H9 (cell line): ENCODE data around the gene FNDC1. TPM values are rescaled to one million over a fixed set of nuclear protein-coding genes. Genes with fewer than 3 reads are reported as not detected.

Source experiments
- DNase-seq: peaks from one replicate; pipeline ENCODE4 v3.0.0-alpha.2; 2017
- H2AFZ ChIP-seq: one replicate; pipeline ENCODE4 v1.6.1; 2013; ENCODE audit warnings: mild to moderate bottlenecking, low read length, control low read depth, moderate library complexity
- H2AK5ac ChIP-seq: 2 replicates; pipeline ENCODE4 v1.6.1; 2013; ENCODE audit warnings: low read length, control low read depth, mixed read lengths; ENCODE audit not compliant: insufficient read length
- H2BK120ac ChIP-seq: one replicate; pipeline ENCODE4 v1.6.1; 2013; ENCODE audit warnings: low read depth, mild to moderate bottlenecking, low read length, control low read depth, inconsistent platforms; ENCODE audit not compliant: poor library complexity, severe bottlenecking
- H2BK12ac ChIP-seq: 2 replicates; pipeline ENCODE4 v1.6.1; 2013; ENCODE audit warnings: low read length, control low read depth, mixed read lengths, low read depth; ENCODE audit not compliant: insufficient read length
- H2BK15ac ChIP-seq: 2 replicates; pipeline ENCODE4 v1.6.1; 2013; ENCODE audit warnings: low read depth, low read length, control low read depth
- H2BK20ac ChIP-seq: one replicate; pipeline ENCODE4 v1.6.1; 2013; ENCODE audit warnings: low read depth, mild to moderate bottlenecking, low read length, control low read depth, inconsistent platforms; ENCODE audit not compliant: poor library complexity, severe bottlenecking
- H2BK5ac ChIP-seq: 2 replicates; pipeline ENCODE4 v1.6.1; 2013; ENCODE audit warnings: low read length, control low read depth, mixed read lengths; ENCODE audit not compliant: insufficient read length
- H3K14ac ChIP-seq: 2 replicates; pipeline ENCODE4 v1.6.1; 2013; ENCODE audit warnings: low read length, control low read depth; ENCODE audit not compliant: insufficient read depth
- H3K18ac ChIP-seq: 2 replicates; pipeline ENCODE4 v1.6.1; 2013; ENCODE audit warnings: low read depth, mild to moderate bottlenecking, mixed read lengths, low read length, control low read depth; ENCODE audit not compliant: insufficient read length
- H3K23ac ChIP-seq: 2 replicates; pipeline ENCODE4 v1.6.1; 2013; ENCODE audit warnings: low read length, control low read depth, mixed read lengths, low read depth; ENCODE audit not compliant: insufficient read length
- H3K23me2 ChIP-seq: 2 replicates; pipeline ENCODE4 v1.6.1; 2013; ENCODE audit warnings: low read depth, mild to moderate bottlenecking, mixed read lengths, low read length, control low read depth; ENCODE audit not compliant: insufficient read length, poor library complexity, severe bottlenecking
- H3K27ac ChIP-seq: 2 replicates; pipeline ENCODE4 v1.5.1; 2013; ENCODE audit warnings: low read length, control low read depth, mixed read lengths, low read depth; ENCODE audit not compliant: insufficient read length
- H3K27me3 ChIP-seq: 2 replicates; pipeline ENCODE4 v1.6.1; 2013; ENCODE audit warnings: low read length, control low read depth, inconsistent platforms; ENCODE audit not compliant: insufficient read depth
- H3K4ac ChIP-seq: 2 replicates; pipeline ENCODE4 v1.6.1; 2013; ENCODE audit warnings: low read depth, mild to moderate bottlenecking, control low read depth, inconsistent platforms, low read length, moderate library complexity
- H3K4me1 ChIP-seq: 2 replicates; pipeline ENCODE4 v1.6.1; 2013; ENCODE audit warnings: low read length, control low read depth, inconsistent platforms; ENCODE audit not compliant: insufficient read depth
- H3K4me2 ChIP-seq: 2 replicates; pipeline ENCODE4 v1.6.1; 2013; ENCODE audit warnings: low read length, control low read depth, mixed read lengths; ENCODE audit not compliant: insufficient read length, insufficient read depth
- H3K56ac ChIP-seq: 2 replicates; pipeline ENCODE4 v1.6.1; 2013; ENCODE audit warnings: low read depth, mild to moderate bottlenecking, mixed read lengths, low read length, control low read depth; ENCODE audit not compliant: insufficient read length
- H3K79me1 ChIP-seq: 2 replicates; pipeline ENCODE4 v1.6.1; 2013; ENCODE audit warnings: low read depth, mild to moderate bottlenecking, moderate library complexity, low read length, control low read depth, inconsistent platforms; ENCODE audit not compliant: insufficient read depth, poor library complexity, severe bottlenecking
- H3K79me2 ChIP-seq: 2 replicates; pipeline ENCODE4 v1.6.1; 2013; ENCODE audit warnings: low read length, control low read depth, inconsistent platforms; ENCODE audit not compliant: insufficient read depth
- H3K9ac ChIP-seq: 2 replicates; pipeline ENCODE4 v1.6.1; 2013; ENCODE audit warnings: low read length, control low read depth, mixed read lengths; ENCODE audit not compliant: insufficient read length; ENCODE audit errors: extremely low read depth
- H3K9me3 ChIP-seq: one replicate; pipeline ENCODE4 v1.6.1; 2013; ENCODE audit warnings: low read depth, low read length, inconsistent platforms; ENCODE audit not compliant: control insufficient read depth
- H3T11ph ChIP-seq: one replicate; pipeline ENCODE4 v1.6.1; 2013; ENCODE audit warnings: mild to moderate bottlenecking, low read length, control low read depth, inconsistent platforms
- H4K20me1 ChIP-seq: one replicate; pipeline ENCODE4 v1.6.1; 2013; ENCODE audit not compliant: control insufficient read depth, insufficient read length, insufficient read depth
- H4K5ac ChIP-seq: 2 replicates; pipeline ENCODE4 v1.6.1; 2013; ENCODE audit warnings: low read depth, mild to moderate bottlenecking, mixed read lengths, low read length, control low read depth; ENCODE audit not compliant: insufficient read length
- H4K8ac ChIP-seq: replicated peaks from 2 replicates; pipeline ENCODE4 v1.6.1; 2013; ENCODE audit warnings: low read length, control low read depth, mixed read lengths, low read depth; ENCODE audit not compliant: insufficient read length
- H4K91ac ChIP-seq: 2 replicates; pipeline ENCODE4 v1.6.1; 2013; ENCODE audit warnings: low read depth, mild to moderate bottlenecking, moderate library complexity, mixed read lengths, low read length, control low read depth; ENCODE audit not compliant: insufficient read length
- H3K27ac Mint-ChIP-seq, 3 experiments: 2 replicates in 2 of 3; 3 replicates in 1 of 3; pipeline ENCODE4 v1.8.0; 2020 to 2021; ENCODE audit warnings: mixed read lengths in 3 of 3, mild to moderate bottlenecking in 1 of 3, moderate library complexity in 1 of 3
- H3K27me3 Mint-ChIP-seq: 2 replicates; pipeline ENCODE4 v1.8.0; 2021; ENCODE audit warnings: low read depth, mild to moderate bottlenecking, moderate library complexity, mixed read lengths
- H3K36me3 Mint-ChIP-seq, 3 experiments: 2 replicates in 2 of 3; 3 replicates in 1 of 3; pipeline ENCODE4 v1.8.0; 2020 to 2021; ENCODE audit warnings: low read depth in 3 of 3, mixed read lengths in 3 of 3; ENCODE audit not compliant: insufficient read depth in 1 of 3
- H3K4me1 Mint-ChIP-seq, 2 experiments: 2 replicates each; pipeline ENCODE4 v1.8.0; 2020; ENCODE audit warnings: mixed read lengths in 2 of 2
- H3K4me3 Mint-ChIP-seq, 2 experiments: 2 replicates in 1 of 2; 3 replicates in 1 of 2; pipeline ENCODE4 v1.8.0; 2020 to 2021; ENCODE audit warnings: mild to moderate bottlenecking in 2 of 2, mixed read lengths in 2 of 2, moderate library complexity in 1 of 2
- H3K9me3 Mint-ChIP-seq, 2 experiments: 2 replicates in 1 of 2; 3 replicates in 1 of 2; pipeline ENCODE4 v1.8.0; 2020; ENCODE audit warnings: mild to moderate bottlenecking in 2 of 2, mixed read lengths in 2 of 2, moderate library complexity in 1 of 2
- WGBS: extraction: QIAGEN DNeasy Blood & Tissue Kit; methylation state at CpG from one replicate; pipeline ENCODE4 v1.1.7; 2013; ENCODE audit warnings: missing lambda C conversion rate, low lambda C conversion rate, mixed read lengths; ENCODE audit not compliant: insufficient read length; ENCODE audit errors: extremely low coverage; 5-methylcytosine and 5-hydroxymethylcytosine counted together
- total RNA-seq: library from RNA; stranded (reverse); gene quantifications from 2 replicates; pipeline ENCODE4 v1.2.1, GENCODE V29; 2021
- TF ChIP-seq, protein P1 (sequence below): fragments of 200-600 bp; sonication (generic); conservative IDR thresholded peaks from 3 replicates; pipeline ENCODE4 v1.8.0; 2021; ENCODE audit warnings: antibody characterized with exemption, mild to moderate bottlenecking

FNDC1 gene
- total RNA-seq, 1 experiment from 2014 or later = 0.24 TPM

DNA sequence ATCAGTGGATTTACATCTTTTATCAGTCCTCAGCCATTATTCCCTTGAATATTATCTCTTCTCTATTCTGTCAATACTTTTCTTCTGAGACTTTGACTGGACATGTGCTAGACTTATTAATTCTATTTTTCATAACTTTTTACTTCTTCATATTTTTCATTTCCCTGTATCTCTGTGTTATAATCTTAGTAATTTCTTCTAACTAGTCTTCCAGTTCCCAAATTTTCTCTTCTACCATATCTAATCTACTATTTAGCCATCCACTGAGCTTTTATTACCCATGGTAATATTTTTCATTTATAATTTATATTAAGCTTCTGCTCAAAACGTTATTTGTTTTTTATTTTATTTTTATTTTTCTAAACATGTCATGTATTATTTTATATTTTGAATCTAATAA, 13.1 kb upstream of the FNDC1 start:
- no peak overlapping the region for H3K27ac Mint-ChIP-seq
- Histone ChIP-seq H2BK5ac (no peak overlapping the region), H3K27me3 (no peaks in the 10 kb centered on the region), H3K79me1 (no peaks in the 10 kb centered on the region), H3K23ac (no peak overlapping the region), H4K20me1 (no peaks in the 10 kb centered on the region), H2BK120ac (no peak overlapping the region), H4K8ac (no peak overlapping the region), H2AK5ac (no peak overlapping the region), H3K79me2 (no peaks in the 10 kb centered on the region), H3K14ac (no peak overlapping the region), H3K56ac (no peak overlapping the region), H2BK20ac (no peak overlapping the region), H4K91ac (no peak overlapping the region), H3K23me2 (no peaks in the 10 kb centered on the region), H3T11ph (no peak overlapping the region), H3K9me3 (peaks cover 4% of the 10 kb centered on the region), H3K4ac (no peak overlapping the region), H3K27ac (no peak overlapping the region), H3K18ac (no peak overlapping the region), H4K5ac (no peak overlapping the region), H3K9ac (no peak overlapping the region), H3K4me1 (no peaks in the 10 kb centered on the region), H2BK12ac (no peak overlapping the region), H2AFZ (no peak overlapping the region), H2BK15ac (no peak overlapping the region), H3K4me2 (no peak overlapping the region)
- no peak overlapping the region for H3K4me3 Mint-ChIP-seq
- peaks cover 21 to 23% of the 10 kb centered on the region in 2 experiments for H3K9me3 Mint-ChIP-seq
- peaks cover 8% of the 10 kb centered on the region for H3K27me3 Mint-ChIP-seq
- no CpG with 5 or more reads among the region's 1 CpG for WGBS
- TF ChIP-seq, protein P1, sequence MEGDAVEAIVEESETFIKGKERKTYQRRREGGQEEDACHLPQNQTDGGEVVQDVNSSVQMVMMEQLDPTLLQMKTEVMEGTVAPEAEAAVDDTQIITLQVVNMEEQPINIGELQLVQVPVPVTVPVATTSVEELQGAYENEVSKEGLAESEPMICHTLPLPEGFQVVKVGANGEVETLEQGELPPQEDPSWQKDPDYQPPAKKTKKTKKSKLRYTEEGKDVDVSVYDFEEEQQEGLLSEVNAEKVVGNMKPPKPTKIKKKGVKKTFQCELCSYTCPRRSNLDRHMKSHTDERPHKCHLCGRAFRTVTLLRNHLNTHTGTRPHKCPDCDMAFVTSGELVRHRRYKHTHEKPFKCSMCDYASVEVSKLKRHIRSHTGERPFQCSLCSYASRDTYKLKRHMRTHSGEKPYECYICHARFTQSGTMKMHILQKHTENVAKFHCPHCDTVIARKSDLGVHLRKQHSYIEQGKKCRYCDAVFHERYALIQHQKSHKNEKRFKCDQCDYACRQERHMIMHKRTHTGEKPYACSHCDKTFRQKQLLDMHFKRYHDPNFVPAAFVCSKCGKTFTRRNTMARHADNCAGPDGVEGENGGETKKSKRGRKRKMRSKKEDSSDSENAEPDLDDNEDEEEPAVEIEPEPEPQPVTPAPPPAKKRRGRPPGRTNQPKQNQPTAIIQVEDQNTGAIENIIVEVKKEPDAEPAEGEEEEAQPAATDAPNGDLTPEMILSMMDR = no peak
- peaks cover 2 to 5% (median 3%) of the 10 kb centered on the region in 3 experiments; a peak in 3 of 7 replicates for H3K36me3 Mint-ChIP-seq
- DNase-seq = no peak
- H3K4me1 Mint-ChIP-seq = no peaks in the 10 kb centered on the region
